Measurements from ENCODE around the gene SLC35A5.
A peak's percentile ranks its signal among the peaks of the same experiment; 100 is the strongest.

DNA sequence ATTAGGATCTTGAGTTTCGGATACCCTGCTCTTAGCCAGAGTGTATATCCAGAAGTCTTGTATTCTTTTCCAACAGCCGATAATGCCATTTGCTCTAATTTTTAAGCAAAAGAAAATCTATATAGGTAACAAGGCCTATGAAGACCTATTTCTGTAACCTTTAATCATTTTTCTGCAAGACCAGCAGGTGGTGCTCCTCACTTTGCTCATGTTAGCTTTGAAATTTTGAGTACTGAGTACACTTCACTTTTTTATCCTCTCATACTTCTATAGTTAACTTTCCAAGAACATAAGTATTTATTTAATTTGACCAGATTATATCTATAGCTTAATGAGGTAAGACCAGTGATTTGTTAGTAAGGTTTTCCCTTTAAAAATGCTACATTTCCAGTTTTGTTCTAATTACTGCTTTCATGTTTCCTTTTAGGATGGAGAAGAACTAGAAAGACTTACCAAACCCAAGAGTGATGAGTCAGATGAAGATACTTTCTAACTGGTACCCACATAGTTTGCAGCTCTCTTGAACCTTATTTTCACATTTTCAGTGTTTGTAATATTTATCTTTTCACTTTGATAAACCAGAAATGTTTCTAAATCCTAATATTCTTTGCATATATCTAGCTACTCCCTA is 20.5 kb downstream of the SLC35A5 start:
- TF ChIP-seq CTCF (IDR thresholded peaks at IDR 0.05; ENCODE audit: low read length) (peak; percentile 60), EZH2 (optimal IDR thresholded peaks at IDR 0.05; ENCODE audit: low read depth, low read length) (no peak), EZH2phosphoT487 (IDR thresholded peaks at IDR 0.05; ENCODE audit: low read length) (no peak)
